ENCODE measurements around the gene PNPLA2. TPM values are rescaled to one million over a fixed set of nuclear protein-coding genes. Genes with fewer than 3 reads are reported as not detected.

Gene PNPLA2
- total RNA-seq, 1 donor from 2014 or later: 346 TPM

- intact Hi-C loops (cut with DNase I): no loop called here
- DNase-seq (no peak), ATAC-seq (ENCODE audit: poor library complexity) (no peak)
Measured at GRCh38 chr11:782264-783174, 36.2 kb upstream of the PNPLA2 start.

DNA sequence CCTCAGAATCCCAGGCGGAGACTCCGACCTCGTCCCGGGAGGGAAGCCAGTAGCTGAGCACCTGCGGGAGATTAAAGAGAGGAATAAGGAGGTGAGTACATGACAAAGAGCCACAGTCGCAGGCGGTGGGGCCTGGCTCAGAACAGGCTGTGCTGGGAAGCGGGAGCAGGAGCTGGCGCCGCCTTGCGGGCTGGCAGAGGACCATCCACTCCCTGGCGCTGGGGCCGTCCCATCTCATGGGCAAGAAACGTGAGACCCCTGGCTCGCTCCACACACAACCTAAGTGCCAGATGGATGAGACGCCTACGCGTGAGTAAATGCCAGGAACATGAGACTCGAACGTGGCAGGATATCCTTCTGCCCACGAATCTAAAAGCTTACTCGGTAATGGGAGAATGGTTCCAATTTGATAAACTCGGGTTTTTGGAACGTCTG is 35.1 kb upstream of the PNPLA2 start:
- peak; percentile 83 for DNase-seq
- intact Hi-C loops (cut with DNase I): no loop called here
- ATAC-seq (ENCODE audit: poor library complexity): peak; percentile 86

DNA sequence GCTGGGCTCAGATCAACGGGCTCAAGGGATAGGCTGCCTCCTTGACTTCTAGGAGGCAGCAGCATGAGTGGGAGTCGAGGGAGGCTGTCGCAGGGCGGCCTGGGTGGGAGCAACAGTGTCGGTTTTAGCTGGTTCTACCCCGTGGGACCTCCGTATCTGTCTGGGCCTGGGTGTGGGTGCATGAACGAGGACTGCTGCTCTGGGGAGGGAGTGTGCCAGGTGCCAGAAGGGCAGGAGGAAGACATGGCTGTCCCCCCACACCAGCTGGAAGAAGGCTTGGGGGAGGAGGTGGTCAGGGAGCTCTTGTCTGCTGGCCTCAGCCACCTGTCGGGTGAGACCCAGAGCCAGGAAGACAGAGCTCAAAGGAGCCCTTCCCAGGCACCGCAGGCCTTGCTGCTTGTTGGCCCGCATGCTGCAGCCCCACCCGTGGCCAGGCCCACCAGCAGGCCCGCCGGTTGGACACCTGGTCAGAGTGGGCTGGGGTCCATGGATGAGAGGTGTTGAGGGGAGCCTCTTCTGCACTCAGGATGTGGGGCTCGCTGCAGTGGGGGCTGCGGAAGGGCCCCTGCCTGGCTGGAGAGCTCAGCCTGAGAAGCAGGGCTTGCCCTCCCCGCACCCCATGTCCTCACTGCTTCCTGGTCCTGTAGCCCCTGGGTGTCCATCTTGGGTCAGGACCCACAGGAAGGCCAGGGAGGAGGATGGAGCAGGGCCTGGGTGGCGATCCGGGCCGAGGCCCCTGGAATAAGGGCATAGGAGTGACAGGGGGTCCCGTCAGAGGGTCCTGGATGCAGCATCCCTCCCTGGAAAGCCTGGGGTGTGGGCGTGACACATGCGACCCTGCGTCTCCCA is 32.3 kb upstream of the PNPLA2 start:
- ATAC-seq (ENCODE audit: poor library complexity) (no peak), DNase-seq (no peak)
- intact Hi-C loops (cut with DNase I): no loop called here

DNA sequence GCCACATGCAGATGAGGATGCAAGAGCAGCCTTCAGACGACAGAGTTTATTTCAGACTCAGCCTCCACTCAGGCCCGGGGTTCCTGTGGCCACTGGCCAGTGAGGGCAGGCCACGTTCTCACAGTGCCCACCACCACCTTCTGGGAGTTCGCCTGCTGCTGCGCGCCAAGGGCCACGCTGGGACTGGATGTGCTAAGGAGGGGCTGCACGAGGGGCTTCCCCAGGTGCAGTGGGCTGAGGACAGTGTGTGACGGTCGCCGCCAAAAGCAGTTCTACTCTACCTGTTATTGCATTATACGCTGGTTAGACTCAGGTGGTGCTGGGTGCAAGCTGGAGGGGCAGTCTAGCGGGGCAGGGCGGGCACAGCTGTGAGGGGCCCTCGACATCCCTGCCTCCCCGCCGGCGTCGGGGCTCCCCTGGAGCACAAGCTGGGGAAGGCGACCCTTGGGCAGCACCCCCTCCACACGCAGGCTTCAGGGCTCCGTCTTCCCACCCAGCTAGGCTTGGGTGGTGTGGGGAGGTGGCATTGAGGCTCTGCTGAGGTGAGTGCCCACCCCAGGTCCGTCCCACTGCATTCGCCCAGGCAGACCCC is 31.5 kb upstream of the PNPLA2 start:
- DNase-seq (no peak), ATAC-seq (ENCODE audit: poor library complexity) (no peak)
- intact Hi-C loops (cut with DNase I): no loop called here

- no peak for DNase-seq
- no peak for ATAC-seq (ENCODE audit: poor library complexity)
- intact Hi-C loops (cut with DNase I): no loop called here
Measured at GRCh38 chr11:788009-788640, 30.6 kb upstream of the PNPLA2 start.

GRCh38 chr11:788953-789940 is 29.5 kb upstream of the PNPLA2 start:
- no peak for DNase-seq
- intact Hi-C loops (cut with DNase I): no loop called here

GRCh38 chr11:789943-790342 is 28.8 kb upstream of the PNPLA2 start, which contains the start of gene CEND1:
TSS of gene CEND1 (minus strand) at chr11:790090. CDS start at chr11:788576, 1,514 bp downstream.
- intact Hi-C loops (cut with DNase I): no loop called here

More at GRCh38 chr11:788953-789940, 29.5 kb upstream of the PNPLA2 start:
- no peak for ATAC-seq (ENCODE audit: poor library complexity)

GRCh38 chr11:790721-791564 is 27.8 kb upstream of the PNPLA2 start:
- ATAC-seq (ENCODE audit: poor library complexity) (no peak), DNase-seq (no peak)
- intact Hi-C loops (cut with DNase I): no loop called here

More at GRCh38 chr11:789943-790342, 28.8 kb upstream of the PNPLA2 start, which contains the start of gene CEND1:
- ATAC-seq (ENCODE audit: poor library complexity) (peak; percentile 49), DNase-seq (no peak)

- ATAC-seq (ENCODE audit: poor library complexity) (no peak), DNase-seq (no peak)
- intact Hi-C loops (cut with DNase I): no loop called here
Measured at GRCh38 chr11:791658-792534, 26.8 kb upstream of the PNPLA2 start.

DNA sequence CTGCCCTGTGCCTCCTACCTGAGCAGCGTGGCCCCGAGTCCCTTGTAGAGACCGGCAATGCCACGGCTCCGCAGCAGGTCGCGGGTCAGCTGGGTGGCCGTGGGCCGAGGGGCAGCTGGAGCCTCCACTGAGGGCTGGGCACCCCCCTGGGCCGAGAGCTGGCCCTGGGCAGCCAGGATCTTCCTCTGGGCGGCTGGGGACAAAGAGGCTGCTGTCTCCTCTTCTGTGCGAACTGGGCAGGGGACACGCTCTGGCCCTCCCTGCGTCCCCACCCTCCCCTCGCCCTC is 26.2 kb upstream of the PNPLA2 start:
- ATAC-seq (ENCODE audit: poor library complexity) (no peak), DNase-seq (no peak)
- intact Hi-C loops (cut with DNase I): no loop called here

- ATAC-seq (ENCODE audit: poor library complexity): no peak
- DNase-seq: no peak
- intact Hi-C loops (cut with DNase I): no loop called here
Measured at GRCh38 chr11:792873-793272, 25.8 kb upstream of the PNPLA2 start.

GRCh38 chr11:793556-793955 is 25.2 kb upstream of the PNPLA2 start:
- ATAC-seq (ENCODE audit: poor library complexity) (no peak), DNase-seq (no peak)
- intact Hi-C loops (cut with DNase I): no loop called here

- ATAC-seq (ENCODE audit: poor library complexity) (no peak), DNase-seq (no peak)
- intact Hi-C loops (cut with DNase I): no loop called here
Measured at GRCh38 chr11:794013-794765, 24.5 kb upstream of the PNPLA2 start.

GRCh38 chr11:794766-795633 is 23.7 kb upstream of the PNPLA2 start:
- intact Hi-C loops (cut with DNase I): no loop called here
- ATAC-seq (ENCODE audit: poor library complexity) (no peak), DNase-seq (no peak)
